ENCODE measurements around the gene PC. TPM values are rescaled to one million over a fixed set of nuclear protein-coding genes. Genes with fewer than 3 reads are reported as not detected.

Gene PC
- total and polyA plus RNA-seq, 9 of the 15 experiments (the other 6 are each of a cell fraction or from before 2014, with no cell fraction given): 0.94 to 38.0 (median 8.7) TPM

- TF ChIP-seq KDM1A (IDR thresholded peaks at IDR 0.05) (peak; percentile 69 to 73), ETS1 (conservative IDR thresholded peaks at IDR 0.05; ENCODE audit: control insufficient read depth, low read depth, low read length) (no peak), CREM (IDR thresholded peaks at IDR 0.05; ENCODE audit: low read depth) (0 out of 2 replicates have a peak, but pooled peaks have one; percentile 17), MITF (IDR thresholded peaks at IDR 0.05) (peak; percentile 12; the same call in 1 of the 2 replicates), SOX6 (IDR thresholded peaks at IDR 0.05) (peak; percentile 78), MBD2 (IDR thresholded peaks at IDR 0.05; ENCODE audit: borderline replicate concordance, low read depth) (0 out of 2 replicates have a peak, but pooled peaks have one; percentile 13), ZEB2 (IDR thresholded peaks at IDR 0.05) (peak; percentile 66; the same call in 1 of the 2 replicates), TEAD4 (IDR thresholded peaks at IDR 0.05; ENCODE audit: low read length) (peak; percentile 81), TEAD4 (CRISPR knock-in tag; IDR thresholded peaks at IDR 0.05; ENCODE audit: borderline replicate concordance) (no peak), TAL1 (IDR thresholded peaks at IDR 0.05) (peak; percentile 85), ZNF318 (IDR thresholded peaks at IDR 0.05; ENCODE audit: borderline replicate concordance in 1 of 2, low read depth in 1 of 2) (no peak), LEF1 (IDR thresholded peaks at IDR 0.05) (0 out of 2 replicates have a peak, but pooled peaks have one; percentile 40), ZNF324 (CRISPR knock-in tag; IDR thresholded peaks at IDR 0.05) (no peak), NFIC (IDR thresholded peaks at IDR 0.05) (peak; percentile 25; the same call in 1 of the 2 replicates), MTA1 (IDR thresholded peaks at IDR 0.05; ENCODE audit: borderline replicate concordance) (peak; percentile 23; the same call in 1 of the 2 replicates), ZZZ3 (IDR thresholded peaks at IDR 0.05) (no peak), NCOR1 (IDR thresholded peaks at IDR 0.05) (peak; percentile 74), GABPB1 (CRISPR knock-in tag; IDR thresholded peaks at IDR 0.05) (no peak), GABPA (tag; conservative IDR thresholded peaks at IDR 0.05; ENCODE audit: low read depth) (no peak), ESRRB (CRISPR knock-in tag; IDR thresholded peaks at IDR 0.05; ENCODE audit: borderline replicate concordance) (no peak), CBFA2T2 (conservative IDR thresholded peaks at IDR 0.05) (peak; percentile 74)
These were observed 123.2 kb downstream of the PC start (continued) for GRCh38 chr11:66834943-66835342.
